Endodermal cell (in vitro differentiated cells): Measurements from ENCODE around the gene CTNNA2. TPM values are rescaled to one million over a fixed set of nuclear protein-coding genes. Genes with fewer than 3 reads are reported as not detected.

Source experiments
- DNase-seq: peaks from one replicate; pipeline ENCODE4 v3.0.0-alpha.2; 2017
- H3K27ac ChIP-seq: 2 replicates; pipeline ENCODE4 v1.5.1; 2013; ENCODE audit warnings: mild to moderate bottlenecking, low read depth, low read length, moderate library complexity
- H3K27me3 ChIP-seq: 2 replicates; pipeline ENCODE4 v1.6.1; 2013; ENCODE audit warnings: mild to moderate bottlenecking, low read length, moderate library complexity; ENCODE audit not compliant: insufficient read depth, control insufficient read depth, poor library complexity, severe bottlenecking
- H3K36me3 ChIP-seq: 2 replicates; pipeline ENCODE4 v1.7.0; 2013; ENCODE audit warnings: mild to moderate bottlenecking, low read length, moderate library complexity; ENCODE audit not compliant: control insufficient read depth, insufficient read depth
- H3K4me1 ChIP-seq: one replicate; pipeline ENCODE4 v1.7.0; 2013; ENCODE audit warnings: low read length; ENCODE audit not compliant: control insufficient read depth, insufficient read depth
- H3K4me3 ChIP-seq: 2 replicates; pipeline ENCODE4 v1.5.1; 2013; ENCODE audit warnings: mild to moderate bottlenecking, low read length, moderate library complexity
- H3K9ac ChIP-seq: 2 replicates; pipeline ENCODE4 v1.6.1; 2013; ENCODE audit warnings: mild to moderate bottlenecking, low read length, moderate library complexity; ENCODE audit not compliant: poor library complexity, severe bottlenecking; ENCODE audit errors: extremely low read depth
- H3K9me3 ChIP-seq: 2 replicates; pipeline ENCODE4 v1.6.1; 2013; ENCODE audit warnings: mild to moderate bottlenecking, low read length, moderate library complexity; ENCODE audit not compliant: control insufficient read depth
- H3K27ac Mint-ChIP-seq: 2 replicates; pipeline ENCODE4 v1.8.0; 2020; ENCODE audit warnings: mixed read lengths
- H3K27me3 Mint-ChIP-seq: 2 replicates; pipeline ENCODE4 v1.8.0; 2021; ENCODE audit warnings: mild to moderate bottlenecking, mixed read lengths; ENCODE audit not compliant: insufficient read depth
- H3K36me3 Mint-ChIP-seq: 2 replicates; pipeline ENCODE4 v1.8.0; 2020; ENCODE audit warnings: low read depth, mixed read lengths
- H3K4me1 Mint-ChIP-seq: 2 replicates; pipeline ENCODE4 v1.8.0; 2020; ENCODE audit warnings: mixed read lengths
- H3K4me3 Mint-ChIP-seq: 2 replicates; pipeline ENCODE4 v1.8.0; 2020; ENCODE audit warnings: mild to moderate bottlenecking, moderate library complexity, mixed read lengths
- H3K9me3 Mint-ChIP-seq: 2 replicates; pipeline ENCODE4 v1.8.0; 2020; ENCODE audit warnings: mild to moderate bottlenecking, mixed read lengths
- WGBS, 2 experiments: methylation state at CpG; one replicate each; pipeline versions ENCODE4 v1.1.5 to v1.1.7; 2013; ENCODE audit warnings: missing lambda C conversion rate in 2 of 2, mixed read lengths in 1 of 2; ENCODE audit not compliant: insufficient coverage in 1 of 2, insufficient read length in 1 of 2; 5-methylcytosine and 5-hydroxymethylcytosine counted together
- total RNA-seq, 2 donors: library from RNA; stranded (reverse); fragmentation: NEBNext Ultra II Directional in 1 of 2; extraction: Animal tissue kit (Norgen Biotek cat#: 25700) in 1 of 2; gene quantifications; 2 replicates in 1 of 2; 3 replicates in 1 of 2; pipeline ENCODE4 v1.2.1, GENCODE V29; 2021
- TF ChIP-seq, protein P1 (sequence below): fragments of 200-600 bp; sonication (generic); conservative IDR thresholded peaks from 2 replicates; pipeline ENCODE4 v1.5.0; 2021; ENCODE audit warnings: antibody characterized with exemption, mild to moderate bottlenecking

The CTNNA2 gene
- total RNA-seq, 2 donors from 2014 or later = 7.7 to 9.8 TPM

DNA sequence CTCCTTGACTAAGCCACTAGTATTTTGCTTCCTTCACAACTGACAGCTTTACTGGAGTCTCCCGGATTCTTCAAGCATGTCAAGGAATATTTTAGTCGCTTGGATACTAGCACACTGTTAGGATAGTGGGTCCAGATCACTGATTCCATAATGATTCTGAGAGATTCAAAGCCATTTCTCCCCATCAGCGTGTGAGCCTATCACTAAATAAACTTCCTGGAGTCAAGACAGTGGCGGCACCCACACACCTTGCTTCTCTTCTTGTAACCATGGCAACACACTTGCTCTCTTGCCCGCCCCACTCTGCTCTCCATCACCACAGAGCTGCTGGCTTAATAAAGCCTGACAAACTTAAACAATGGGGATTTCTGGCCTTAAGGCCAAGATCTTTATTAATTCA, 546.6 kb downstream of the CTNNA2 start:
- Histone ChIP-seq H3K9ac (no peak overlapping the region), H3K27ac (no peak overlapping the region), H3K9me3 (no peaks in the 10 kb centered on the region), H3K36me3 (no peaks in the 10 kb centered on the region), H3K4me3 (no peak overlapping the region), H3K4me1 (no peaks in the 10 kb centered on the region), H3K27me3 (no peaks in the 10 kb centered on the region)
- WGBS, 2 experiments = 87 to 95% methylated on average over 5 of the region's 5 CpGs
- no peaks in the 10 kb centered on the region for H3K9me3 Mint-ChIP-seq
- no peaks in the 10 kb centered on the region for H3K36me3 Mint-ChIP-seq
- TF ChIP-seq, protein P1, sequence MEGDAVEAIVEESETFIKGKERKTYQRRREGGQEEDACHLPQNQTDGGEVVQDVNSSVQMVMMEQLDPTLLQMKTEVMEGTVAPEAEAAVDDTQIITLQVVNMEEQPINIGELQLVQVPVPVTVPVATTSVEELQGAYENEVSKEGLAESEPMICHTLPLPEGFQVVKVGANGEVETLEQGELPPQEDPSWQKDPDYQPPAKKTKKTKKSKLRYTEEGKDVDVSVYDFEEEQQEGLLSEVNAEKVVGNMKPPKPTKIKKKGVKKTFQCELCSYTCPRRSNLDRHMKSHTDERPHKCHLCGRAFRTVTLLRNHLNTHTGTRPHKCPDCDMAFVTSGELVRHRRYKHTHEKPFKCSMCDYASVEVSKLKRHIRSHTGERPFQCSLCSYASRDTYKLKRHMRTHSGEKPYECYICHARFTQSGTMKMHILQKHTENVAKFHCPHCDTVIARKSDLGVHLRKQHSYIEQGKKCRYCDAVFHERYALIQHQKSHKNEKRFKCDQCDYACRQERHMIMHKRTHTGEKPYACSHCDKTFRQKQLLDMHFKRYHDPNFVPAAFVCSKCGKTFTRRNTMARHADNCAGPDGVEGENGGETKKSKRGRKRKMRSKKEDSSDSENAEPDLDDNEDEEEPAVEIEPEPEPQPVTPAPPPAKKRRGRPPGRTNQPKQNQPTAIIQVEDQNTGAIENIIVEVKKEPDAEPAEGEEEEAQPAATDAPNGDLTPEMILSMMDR = no peak
- peaks cover 9% of the 10 kb centered on the region for H3K27me3 Mint-ChIP-seq
- H3K27ac Mint-ChIP-seq = no peak overlapping the region
- H3K4me1 Mint-ChIP-seq = peaks cover 19% of the 10 kb centered on the region
- H3K4me3 Mint-ChIP-seq = no peak overlapping the region
- no peak for DNase-seq

GRCh38 chr2:80061881-80062280, 549.0 kb downstream of the CTNNA2 start:
- Histone ChIP-seq H3K9me3 (no peaks in the 10 kb centered on the region), H3K4me3 (no peak overlapping the region), H3K36me3 (no peaks in the 10 kb centered on the region), H3K27me3 (no peaks in the 10 kb centered on the region), H3K9ac (no peak overlapping the region), H3K27ac (no peak overlapping the region), H3K4me1 (no peaks in the 10 kb centered on the region)
- Mint-ChIP-seq H3K9me3 (no peaks in the 10 kb centered on the region), H3K27ac (no peak overlapping the region), H3K4me1 (peaks cover 16% of the 10 kb centered on the region), H3K36me3 (no peaks in the 10 kb centered on the region), H3K27me3 (peaks cover 4% of the 10 kb centered on the region), H3K4me3 (no peak overlapping the region)
- DNase-seq = no peak
- TF ChIP-seq, protein P1 = no peak

- Mint-ChIP-seq H3K4me1 (peaks cover 16% of the 10 kb centered on the region), H3K27me3 (peaks cover 4% of the 10 kb centered on the region), H3K36me3 (no peaks in the 10 kb centered on the region), H3K27ac (no peak overlapping the region), H3K9me3 (no peaks in the 10 kb centered on the region), H3K4me3 (no peak overlapping the region)
- H3K27ac ChIP-seq = no peak overlapping the region
- no peaks in the 10 kb centered on the region for H3K36me3 ChIP-seq
- DNase-seq = no peak
- TF ChIP-seq, protein P1 = no peak
- no peaks in the 10 kb centered on the region for H3K27me3 ChIP-seq
- H3K9ac ChIP-seq = no peak overlapping the region
- H3K9me3 ChIP-seq = no peaks in the 10 kb centered on the region
- H3K4me3 ChIP-seq = no peak overlapping the region
- no peaks in the 10 kb centered on the region for H3K4me1 ChIP-seq
Observed at GRCh38 chr2:80062298-80062697, 549.4 kb downstream of the CTNNA2 start.
